ENCODE data around the gene DHX8. TPM values are rescaled to one million over a fixed set of nuclear protein-coding genes. Genes with fewer than 3 reads are reported as not detected.
A peak's percentile ranks its signal among the peaks of the same experiment; 100 is the strongest.

Gene DHX8
- polyA plus RNA-seq, 1 donor (not counting 4 experiments of a cell fraction or from before 2014, with no cell fraction given): 30.1 TPM

DNA sequence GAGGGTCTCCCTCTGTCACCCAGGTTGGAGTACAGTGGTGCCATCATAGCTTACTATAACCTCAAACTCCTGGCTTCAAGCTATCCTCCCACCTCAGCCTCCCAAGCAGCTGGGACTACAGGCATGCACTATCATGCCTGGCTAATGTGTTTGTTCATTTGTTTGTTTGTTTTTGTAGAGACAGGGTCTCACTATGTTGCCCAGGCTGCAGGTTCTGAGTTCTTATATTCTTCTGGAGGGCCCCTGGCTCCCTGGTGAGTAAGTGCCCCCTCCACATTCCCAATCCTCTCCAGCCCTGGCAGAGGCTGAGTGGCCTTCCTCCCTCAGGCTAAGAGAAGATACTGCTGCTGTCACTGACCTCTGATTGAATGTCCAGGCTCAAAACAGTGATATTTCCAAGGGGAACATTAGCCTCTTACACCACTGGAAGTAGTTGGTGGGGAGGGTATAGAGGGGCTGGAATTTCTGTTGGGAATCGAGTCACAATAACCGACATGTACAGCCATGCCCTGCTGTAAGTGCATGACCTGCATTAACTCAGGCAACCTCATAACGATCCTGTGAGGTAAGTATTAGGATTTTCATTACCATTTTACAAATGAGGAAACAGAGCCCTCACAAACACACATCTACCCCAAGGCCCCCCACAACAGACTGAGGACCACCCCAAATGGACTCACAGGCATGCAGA lies 65.1 kb downstream of the DHX8 start:
- Histone ChIP-seq H4K20me1 (ENCODE audit: control insufficient read depth, extremely low read depth, insufficient read depth, low read length) (no peaks in the 10 kb centered on the region), H3K36me3 (ENCODE audit: control insufficient read depth in 2 of 2, extremely low read depth in 1 of 2, insufficient read depth in 2 of 2, low read length in 2 of 2) (no peaks in the 10 kb centered on the region), H3K27ac (ENCODE audit: control insufficient read depth, insufficient read depth, low read length) (peak overlapping the region; percentile 92), H3K4me1 (ENCODE audit: control insufficient read depth, extremely low read depth, insufficient read depth, low read length) (peaks cover 41% of the 10 kb centered on the region), H3K4me3 (ENCODE audit: control insufficient read depth in 2 of 3, extremely low read depth in 1 of 3, insufficient read depth in 2 of 3, low read depth in 1 of 3, low read length in 3 of 3) (peak overlapping the region; percentile 6 to 60 (median 56)), H3K9me1 (ENCODE audit: control insufficient read depth, extremely low read depth, insufficient read depth, low read length) (no peaks in the 10 kb centered on the region), H3K79me2 (ENCODE audit: control insufficient read depth, insufficient read depth, low read length) (peaks cover 8% of the 10 kb centered on the region), H2AFZ (ENCODE audit: control insufficient read depth, low read length) (peak overlapping the region; percentile 86), H3K9ac (ENCODE audit: control insufficient read depth, extremely low read depth, insufficient read depth, low read length) (peak overlapping the region; percentile 86), H3K9me3 (ENCODE audit: control insufficient read depth, low read depth, low read length) (no peaks in the 10 kb centered on the region), H3K27me3 (ENCODE audit: control insufficient read depth, extremely low read depth, insufficient read depth, low read length) (no peaks in the 10 kb centered on the region), H3K4me2 (ENCODE audit: control insufficient read depth, extremely low read depth, insufficient read depth, low read depth, low read length) (peak overlapping the region; percentile 84)
- TF ChIP-seq EZH2 (IDR thresholded peaks at IDR 0.05; ENCODE audit: low read length): no peak
- TF ChIP-seq, protein P1, sequence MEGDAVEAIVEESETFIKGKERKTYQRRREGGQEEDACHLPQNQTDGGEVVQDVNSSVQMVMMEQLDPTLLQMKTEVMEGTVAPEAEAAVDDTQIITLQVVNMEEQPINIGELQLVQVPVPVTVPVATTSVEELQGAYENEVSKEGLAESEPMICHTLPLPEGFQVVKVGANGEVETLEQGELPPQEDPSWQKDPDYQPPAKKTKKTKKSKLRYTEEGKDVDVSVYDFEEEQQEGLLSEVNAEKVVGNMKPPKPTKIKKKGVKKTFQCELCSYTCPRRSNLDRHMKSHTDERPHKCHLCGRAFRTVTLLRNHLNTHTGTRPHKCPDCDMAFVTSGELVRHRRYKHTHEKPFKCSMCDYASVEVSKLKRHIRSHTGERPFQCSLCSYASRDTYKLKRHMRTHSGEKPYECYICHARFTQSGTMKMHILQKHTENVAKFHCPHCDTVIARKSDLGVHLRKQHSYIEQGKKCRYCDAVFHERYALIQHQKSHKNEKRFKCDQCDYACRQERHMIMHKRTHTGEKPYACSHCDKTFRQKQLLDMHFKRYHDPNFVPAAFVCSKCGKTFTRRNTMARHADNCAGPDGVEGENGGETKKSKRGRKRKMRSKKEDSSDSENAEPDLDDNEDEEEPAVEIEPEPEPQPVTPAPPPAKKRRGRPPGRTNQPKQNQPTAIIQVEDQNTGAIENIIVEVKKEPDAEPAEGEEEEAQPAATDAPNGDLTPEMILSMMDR (optimal IDR thresholded peaks at IDR 0.05 in 1 of 3, IDR thresholded peaks at IDR 0.05 in 1 of 3, conservative IDR thresholded peaks at IDR 0.05 in 1 of 3; ENCODE audit: extremely low read depth in 1 of 3, insufficient read depth in 2 of 3, low read length in 3 of 3): no peak
- dilution Hi-C loops (cut with MboI; ENCODE audit: extremely low pct_ligation_motif_present, low sequenced_read_pairs): no loop called here
- DNase-seq (ENCODE audit: low read depth, low spot score) (no peak), FAIRE-seq (peak; percentile 99)

DNA sequence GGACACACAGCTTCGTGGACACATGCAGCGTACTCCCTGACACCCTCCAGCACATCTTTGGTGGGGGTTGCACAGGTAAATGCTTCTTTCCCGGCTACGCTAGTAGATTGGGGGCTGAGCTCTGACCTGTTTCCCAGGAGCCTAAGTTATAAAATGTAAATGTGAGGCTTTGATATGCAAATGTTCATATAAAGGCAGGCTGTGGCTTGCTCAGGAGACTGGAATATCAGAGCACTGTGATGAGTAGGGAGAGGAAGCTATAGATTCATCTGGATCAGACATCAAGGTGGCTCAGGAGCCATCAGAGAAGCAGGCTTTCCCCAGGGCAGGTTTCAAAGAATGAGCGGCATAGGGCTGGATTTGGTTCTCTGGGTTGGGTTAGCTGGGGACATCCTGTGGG lies 65.7 kb downstream of the DHX8 start:
- no peak for FAIRE-seq
- Histone ChIP-seq H3K27ac (ENCODE audit: control insufficient read depth, insufficient read depth, low read length) (peak overlapping the region; percentile 92), H3K4me1 (ENCODE audit: control insufficient read depth, extremely low read depth, insufficient read depth, low read length) (peaks cover 34% of the 10 kb centered on the region), H4K20me1 (ENCODE audit: control insufficient read depth, extremely low read depth, insufficient read depth, low read length) (no peaks in the 10 kb centered on the region), H3K27me3 (ENCODE audit: control insufficient read depth, extremely low read depth, insufficient read depth, low read length) (no peaks in the 10 kb centered on the region), H2AFZ (ENCODE audit: control insufficient read depth, low read length) (peak overlapping the region; percentile 86), H3K9ac (ENCODE audit: control insufficient read depth, extremely low read depth, insufficient read depth, low read length) (peak overlapping the region; percentile 86), H3K79me2 (ENCODE audit: control insufficient read depth, insufficient read depth, low read length) (peaks cover 2% of the 10 kb centered on the region), H3K36me3 (ENCODE audit: control insufficient read depth in 2 of 2, extremely low read depth in 1 of 2, insufficient read depth in 2 of 2, low read length in 2 of 2) (no peaks in the 10 kb centered on the region), H3K9me1 (ENCODE audit: control insufficient read depth, extremely low read depth, insufficient read depth, low read length) (no peaks in the 10 kb centered on the region), H3K4me3 (ENCODE audit: control insufficient read depth in 2 of 3, extremely low read depth in 1 of 3, insufficient read depth in 2 of 3, low read depth in 1 of 3, low read length in 3 of 3) (peak overlapping the region; percentile 6 to 60 (median 56)), H3K4me2 (ENCODE audit: control insufficient read depth, extremely low read depth, insufficient read depth, low read depth, low read length) (peak overlapping the region; percentile 84), H3K9me3 (ENCODE audit: control insufficient read depth, low read depth, low read length) (no peaks in the 10 kb centered on the region)
- no peak for DNase-seq (ENCODE audit: low read depth, low spot score)
- TF ChIP-seq EZH2 (IDR thresholded peaks at IDR 0.05; ENCODE audit: low read length): no peak
- TF ChIP-seq, protein P1 (optimal IDR thresholded peaks at IDR 0.05 in 1 of 3, IDR thresholded peaks at IDR 0.05 in 1 of 3, conservative IDR thresholded peaks at IDR 0.05 in 1 of 3; ENCODE audit: extremely low read depth in 1 of 3, insufficient read depth in 2 of 3, low read length in 3 of 3): no peak
- dilution Hi-C loops (cut with MboI; ENCODE audit: extremely low pct_ligation_motif_present, low sequenced_read_pairs): no loop called here
